GM13976 (cell line): Measurements from ENCODE around the gene NCK2.
"Not testable (repeated sequence)": the region's sequence is repeated elsewhere in the genome, so short reads cannot be mapped to it uniquely, and the experiment has no call there.

Experiments
- DNase-seq: peaks from one replicate; pipeline ENCODE4 v3.0.0; 2012; ENCODE audit warnings: low spot score
- CTCF ChIP-seq: IDR thresholded peaks from 2 replicates; pipeline ENCODE4 v1.5.1; 2012; ENCODE audit warnings: borderline replicate concordance, mild to moderate bottlenecking; ENCODE audit not compliant: insufficient read depth; ENCODE audit errors: extremely low read depth, missing control alignments, control extremely low read depth
- in situ Hi-C: fragments of 300-500 bp; cut with MboI; formaldehyde crosslinking; loops from one replicate; pipeline ENCODE4 v1.12.0; 2022; ENCODE audit warnings: low sequenced_read_pairs, mixed read lengths, inconsistent platforms; ENCODE audit not compliant: unreplicated experiment

The NCK2 gene

DNA sequence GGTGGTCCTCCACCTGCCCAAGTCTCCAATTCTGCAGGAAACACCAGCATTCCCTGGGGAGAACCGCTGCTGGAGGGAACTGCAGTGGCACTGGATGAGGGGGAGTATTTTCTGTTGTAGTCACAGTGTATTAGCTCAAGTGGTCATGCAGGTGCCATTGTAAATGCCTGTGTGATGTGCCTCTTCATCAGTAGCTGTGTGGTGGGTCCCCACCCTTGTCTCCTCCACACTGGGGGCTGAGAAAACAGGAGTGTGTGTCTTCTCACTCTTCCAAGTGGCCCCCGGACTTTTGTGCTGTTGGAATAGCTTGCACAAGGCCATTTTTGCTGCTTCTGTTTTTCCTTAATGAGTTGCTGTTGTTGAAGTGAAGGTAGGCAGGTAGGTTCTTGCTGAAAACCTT, 8.7 kb downstream of the NCK2 start:
- in situ Hi-C loops = no loop called here
- no peak for DNase-seq
- TF ChIP-seq CTCF = no peak

DNA sequence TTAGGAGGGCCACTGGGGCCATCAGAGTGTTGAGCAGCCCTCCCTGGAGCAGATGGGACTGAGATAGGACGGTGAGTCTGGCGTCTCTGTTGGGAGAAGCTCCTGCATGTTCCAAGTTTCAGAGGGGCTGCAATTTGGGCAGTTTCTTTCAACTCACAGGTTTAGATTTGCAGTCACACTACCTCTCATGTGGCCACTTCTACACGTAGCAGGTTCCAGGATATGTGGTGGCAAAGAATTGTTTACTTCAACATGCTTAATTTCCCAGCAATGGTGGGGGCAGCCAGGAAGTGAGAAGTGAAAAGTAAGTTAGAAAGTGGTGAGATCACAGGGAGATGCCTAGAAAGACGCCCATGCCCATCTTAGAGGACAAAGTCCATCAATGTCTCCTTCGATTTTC, 9.3 kb downstream of the NCK2 start:
- TF ChIP-seq CTCF = no peak
- in situ Hi-C loops = no loop called here
- no peak for DNase-seq

DNA sequence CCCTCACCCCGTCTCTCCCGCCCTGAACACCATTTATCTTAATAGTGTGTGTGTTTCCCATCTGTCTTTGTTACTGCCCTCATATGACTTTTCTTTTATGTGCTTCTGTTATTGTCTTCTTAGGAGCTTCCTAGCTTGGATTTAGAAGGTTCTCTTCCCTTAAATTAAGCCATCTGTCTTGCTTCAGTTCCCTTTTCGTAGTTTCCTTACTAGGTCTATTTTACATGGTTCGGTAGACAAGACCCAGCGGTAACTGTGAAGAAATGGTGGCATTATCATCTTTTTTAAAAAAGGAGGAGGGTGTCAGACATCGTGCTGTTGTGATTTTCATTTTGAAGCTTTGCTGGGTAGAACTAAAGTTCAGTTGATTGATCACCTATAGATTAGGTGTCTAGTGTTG, 10.3 kb downstream of the NCK2 start:
- DNase-seq = no peak
- TF ChIP-seq CTCF = no peak
- in situ Hi-C loops = no loop called here

GRCh38 chr2:105755895-105756294, 11.2 kb downstream of the NCK2 start:
- TF ChIP-seq CTCF = no peak
- in situ Hi-C loops = no loop called here
- DNase-seq = no peak

DNA sequence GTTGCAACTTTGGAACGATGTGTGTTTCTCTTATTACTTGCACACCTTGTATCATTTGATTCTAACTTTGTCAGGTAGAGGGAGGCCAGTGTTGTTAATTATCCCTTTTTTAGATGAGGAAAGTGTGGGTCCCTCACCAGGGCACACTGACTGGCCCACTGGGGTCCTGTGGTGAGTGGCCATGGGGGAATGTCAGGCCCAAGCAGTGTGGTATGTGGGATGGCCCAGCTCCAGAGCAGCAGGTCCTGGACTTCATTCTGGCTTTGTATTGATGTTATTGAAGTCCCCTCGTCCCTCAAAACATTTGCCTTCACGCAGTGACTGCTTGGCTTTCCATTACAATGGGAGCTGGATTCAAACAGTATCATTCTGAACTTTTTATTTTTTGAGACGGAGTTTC, 11.7 kb downstream of the NCK2 start:
- no peak for DNase-seq
- in situ Hi-C loops = no loop called here
- TF ChIP-seq CTCF = no peak

DNA sequence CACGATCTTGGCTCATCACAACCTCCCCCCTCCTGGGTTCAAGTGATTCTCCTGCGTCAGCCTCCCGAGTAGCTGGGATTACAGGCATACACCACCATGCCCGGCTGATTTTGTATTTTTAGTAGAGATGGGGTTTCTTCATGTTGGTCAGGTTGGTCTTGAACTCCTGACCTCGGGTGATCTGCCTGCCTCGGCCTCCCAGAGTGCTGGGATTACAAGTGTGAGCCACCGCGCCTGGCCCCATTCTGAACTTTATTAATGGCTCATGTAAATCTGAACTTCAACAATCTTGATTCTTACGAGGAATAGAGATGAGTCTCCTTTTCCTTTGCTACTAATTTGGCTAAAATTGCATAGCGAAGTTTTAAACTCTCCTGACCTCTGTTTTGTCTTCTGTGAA, 12.2 kb downstream of the NCK2 start:
- DNase-seq, in situ Hi-C loops: not testable (repeated sequence)

GRCh38 chr2:105757433-105757832, 12.7 kb downstream of the NCK2 start:
- DNase-seq = no peak
- in situ Hi-C loops = no loop called here
- no peak for TF ChIP-seq CTCF
